ENCODE results near the gene RNF133. TPM values are rescaled to one million over a fixed set of nuclear protein-coding genes. Genes with fewer than 3 reads are reported as not detected.

The RNF133 gene
- total RNA-seq, 1 experiment from 2014 or later, result 4.9 TPM

GRCh38 chr7:122702872-122703510 is 4.1 kb upstream of the RNF133 start, which contains the start of gene RNF148:
Gene RNF148, minus strand, starts transcription at chr7:122702922. Its CDS starts 172 bp downstream, at chr7:122702750.
- TF ChIP-seq, protein P1, sequence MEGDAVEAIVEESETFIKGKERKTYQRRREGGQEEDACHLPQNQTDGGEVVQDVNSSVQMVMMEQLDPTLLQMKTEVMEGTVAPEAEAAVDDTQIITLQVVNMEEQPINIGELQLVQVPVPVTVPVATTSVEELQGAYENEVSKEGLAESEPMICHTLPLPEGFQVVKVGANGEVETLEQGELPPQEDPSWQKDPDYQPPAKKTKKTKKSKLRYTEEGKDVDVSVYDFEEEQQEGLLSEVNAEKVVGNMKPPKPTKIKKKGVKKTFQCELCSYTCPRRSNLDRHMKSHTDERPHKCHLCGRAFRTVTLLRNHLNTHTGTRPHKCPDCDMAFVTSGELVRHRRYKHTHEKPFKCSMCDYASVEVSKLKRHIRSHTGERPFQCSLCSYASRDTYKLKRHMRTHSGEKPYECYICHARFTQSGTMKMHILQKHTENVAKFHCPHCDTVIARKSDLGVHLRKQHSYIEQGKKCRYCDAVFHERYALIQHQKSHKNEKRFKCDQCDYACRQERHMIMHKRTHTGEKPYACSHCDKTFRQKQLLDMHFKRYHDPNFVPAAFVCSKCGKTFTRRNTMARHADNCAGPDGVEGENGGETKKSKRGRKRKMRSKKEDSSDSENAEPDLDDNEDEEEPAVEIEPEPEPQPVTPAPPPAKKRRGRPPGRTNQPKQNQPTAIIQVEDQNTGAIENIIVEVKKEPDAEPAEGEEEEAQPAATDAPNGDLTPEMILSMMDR (conservative IDR thresholded peaks at IDR 0.05; ENCODE audit: low read depth, low read length), result no peak
- no peak for TF ChIP-seq EZH2 (IDR thresholded peaks at IDR 0.05; ENCODE audit: borderline replicate concordance, low read depth, low read length, poor library complexity, severe bottlenecking)
- ChIA-PET POLR2A (ENCODE audit: low non-redundant PET) (no interaction called here), CTCF (no interaction called here)
- no peak within 1 kb of the TSS for H3K4me3 ChIP-seq (ENCODE audit: low read depth, low read length, poor library complexity, severe bottlenecking)
- no TSS peak for BruUV-seq (replicated peaks)
- intact Hi-C loops (cut with micrococcal nuclease; ENCODE audit: unreplicated experiment), result no loop called here
- no peaks in the 10 kb centered on the region for H3K27me3 ChIP-seq (replicated peaks; ENCODE audit: insufficient read depth, low read depth, low read length, poor library complexity)
- DNase-seq (ENCODE audit: low spot score), result no peak
- no peaks in the 10 kb centered on the region for H3K9me3 ChIP-seq (ENCODE audit: low read depth, low read length, poor library complexity, severe bottlenecking)
- peaks cover 4% of the 10 kb centered on the region for H3K4me1 ChIP-seq (ENCODE audit: insufficient read depth, low read length, poor library complexity, severe bottlenecking)
- H3K36me3 ChIP-seq (ENCODE audit: insufficient read depth, low read length, poor library complexity, severe bottlenecking), result no peaks in the 10 kb centered on the region
- H3K27ac ChIP-seq (ENCODE audit: low read depth, low read length, poor library complexity, severe bottlenecking), result no peak within 1 kb of the TSS

GRCh38 chr7:122695816-122696215 is 3.1 kb downstream of the RNF133 start:
- no peaks in the 10 kb centered on the region for H3K9me3 ChIP-seq (ENCODE audit: low read depth, low read length, poor library complexity, severe bottlenecking)
- no TSS peak for BruUV-seq (replicated peaks)
- intact Hi-C loops (cut with micrococcal nuclease; ENCODE audit: unreplicated experiment), result no loop called here
- ChIA-PET CTCF (no interaction called here), POLR2A (ENCODE audit: low non-redundant PET) (no interaction called here)
- H3K4me1 ChIP-seq (ENCODE audit: insufficient read depth, low read length, poor library complexity, severe bottlenecking), result peaks cover 8% of the 10 kb centered on the region
- H3K4me3 ChIP-seq (ENCODE audit: low read depth, low read length, poor library complexity, severe bottlenecking), result no peak overlapping the region
- no peaks in the 10 kb centered on the region for H3K36me3 ChIP-seq (ENCODE audit: insufficient read depth, low read length, poor library complexity, severe bottlenecking)
- DNase-seq (ENCODE audit: low spot score), result no peak
- TF ChIP-seq EZH2 (IDR thresholded peaks at IDR 0.05; ENCODE audit: borderline replicate concordance, low read depth, low read length, poor library complexity, severe bottlenecking), result no peak
- TF ChIP-seq, protein P1 (conservative IDR thresholded peaks at IDR 0.05; ENCODE audit: low read depth, low read length), result no peak
- no peak overlapping the region for H3K27ac ChIP-seq (ENCODE audit: low read depth, low read length, poor library complexity, severe bottlenecking)
- H3K27me3 ChIP-seq (replicated peaks; ENCODE audit: insufficient read depth, low read depth, low read length, poor library complexity), result no peaks in the 10 kb centered on the region

DNA sequence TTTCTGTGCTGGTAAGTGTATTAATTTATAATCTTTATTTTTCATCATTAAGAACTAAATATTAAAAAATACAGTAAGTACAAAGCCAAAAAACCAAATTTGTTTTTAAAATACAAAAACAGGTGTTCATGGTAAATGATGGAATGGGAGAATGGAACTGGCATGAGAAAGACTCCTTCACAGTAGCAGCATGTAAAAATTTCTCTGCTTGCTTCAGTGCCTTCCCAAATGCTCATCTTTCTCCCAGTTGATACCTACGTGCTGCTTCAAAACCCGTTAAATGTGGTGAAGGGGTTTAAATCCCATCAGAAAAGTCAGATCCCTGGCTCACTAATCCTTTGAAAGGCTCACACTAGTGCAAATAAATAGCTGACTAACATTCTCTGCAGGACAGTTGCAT is 4.2 kb downstream of the RNF133 start:
- Histone ChIP-seq H3K4me3 (ENCODE audit: low read depth, low read length, poor library complexity, severe bottlenecking) (no peak overlapping the region), H3K27ac (ENCODE audit: low read depth, low read length, poor library complexity, severe bottlenecking) (no peak overlapping the region), H3K9me3 (ENCODE audit: low read depth, low read length, poor library complexity, severe bottlenecking) (no peaks in the 10 kb centered on the region), H3K4me1 (ENCODE audit: insufficient read depth, low read length, poor library complexity, severe bottlenecking) (peaks cover 8% of the 10 kb centered on the region), H3K27me3 (replicated peaks; ENCODE audit: insufficient read depth, low read depth, low read length, poor library complexity) (no peaks in the 10 kb centered on the region), H3K36me3 (ENCODE audit: insufficient read depth, low read length, poor library complexity, severe bottlenecking) (no peaks in the 10 kb centered on the region)
- DNase-seq (ENCODE audit: low spot score), result no peak
- ChIA-PET CTCF (no interaction called here), POLR2A (ENCODE audit: low non-redundant PET) (no interaction called here)
- BruUV-seq (replicated peaks), result no TSS peak
- intact Hi-C loops (cut with micrococcal nuclease; ENCODE audit: unreplicated experiment), result no loop called here
- TF ChIP-seq EZH2 (IDR thresholded peaks at IDR 0.05; ENCODE audit: borderline replicate concordance, low read depth, low read length, poor library complexity, severe bottlenecking), result no peak
- TF ChIP-seq, protein P1 (conservative IDR thresholded peaks at IDR 0.05; ENCODE audit: low read depth, low read length), result no peak

Measured in A673 (cell line).